Neural cell (in vitro differentiated cells): ENCODE results near the gene WIPF2.

ENCODE experiments used
- CTCF ChIP-seq: fragments of 450-650 bp; IDR thresholded peaks from 2 replicates; pipeline ENCODE4 v1.5.1; 2014; ENCODE audit warnings: antibody characterized with exemption, mild to moderate bottlenecking, moderate library complexity; ENCODE audit not compliant: poor library complexity, severe bottlenecking
- EP300 ChIP-seq: fragments of 450-650 bp; conservative IDR thresholded peaks from 2 replicates; pipeline ENCODE4 v1.6.1; 2014; ENCODE audit warnings: antibody characterized with exemption, mild to moderate bottlenecking, moderate library complexity; ENCODE audit not compliant: poor library complexity, severe bottlenecking
- EZH2 ChIP-seq: fragments of 200-600, 300-800 bp; shearing (Covaris generic), sonication (generic); IDR thresholded peaks from 2 replicates; pipeline ENCODE4 v1.6.1; 2014; ENCODE audit warnings: antibody characterized with exemption, low read length, borderline replicate concordance, mild to moderate bottlenecking; ENCODE audit not compliant: insufficient read depth, poor library complexity, severe bottlenecking
- MXI1 ChIP-seq: fragments of 450-650 bp; conservative IDR thresholded peaks from 2 replicates; pipeline ENCODE4 v1.6.1; 2014; ENCODE audit warnings: antibody characterized with exemption, mild to moderate bottlenecking; ENCODE audit not compliant: poor library complexity, severe bottlenecking
- POLR2AphosphoS5 ChIP-seq: IDR thresholded peaks from 2 replicates; pipeline ENCODE4 v1.6.1; 2012
- SMC3 ChIP-seq: fragments of 450-650 bp; conservative IDR thresholded peaks from 2 replicates; pipeline ENCODE4 v1.6.1; 2014; ENCODE audit warnings: antibody characterized with exemption, mild to moderate bottlenecking, moderate library complexity; ENCODE audit not compliant: poor library complexity
- TAF1 ChIP-seq: IDR thresholded peaks from 2 replicates; pipeline ENCODE4 v1.6.1; 2012; ENCODE audit warnings: low read depth
- TF ChIP-seq, protein P1 (sequence below): IDR thresholded peaks from 2 replicates; pipeline ENCODE4 v1.6.1; 2012; ENCODE audit warnings: borderline replicate concordance

- TF ChIP-seq CTCF, result no peak
- TF ChIP-seq EP300, result no peak
- TF ChIP-seq TAF1, result no peak
- TF ChIP-seq MXI1, result no peak
- TF ChIP-seq, protein P1, sequence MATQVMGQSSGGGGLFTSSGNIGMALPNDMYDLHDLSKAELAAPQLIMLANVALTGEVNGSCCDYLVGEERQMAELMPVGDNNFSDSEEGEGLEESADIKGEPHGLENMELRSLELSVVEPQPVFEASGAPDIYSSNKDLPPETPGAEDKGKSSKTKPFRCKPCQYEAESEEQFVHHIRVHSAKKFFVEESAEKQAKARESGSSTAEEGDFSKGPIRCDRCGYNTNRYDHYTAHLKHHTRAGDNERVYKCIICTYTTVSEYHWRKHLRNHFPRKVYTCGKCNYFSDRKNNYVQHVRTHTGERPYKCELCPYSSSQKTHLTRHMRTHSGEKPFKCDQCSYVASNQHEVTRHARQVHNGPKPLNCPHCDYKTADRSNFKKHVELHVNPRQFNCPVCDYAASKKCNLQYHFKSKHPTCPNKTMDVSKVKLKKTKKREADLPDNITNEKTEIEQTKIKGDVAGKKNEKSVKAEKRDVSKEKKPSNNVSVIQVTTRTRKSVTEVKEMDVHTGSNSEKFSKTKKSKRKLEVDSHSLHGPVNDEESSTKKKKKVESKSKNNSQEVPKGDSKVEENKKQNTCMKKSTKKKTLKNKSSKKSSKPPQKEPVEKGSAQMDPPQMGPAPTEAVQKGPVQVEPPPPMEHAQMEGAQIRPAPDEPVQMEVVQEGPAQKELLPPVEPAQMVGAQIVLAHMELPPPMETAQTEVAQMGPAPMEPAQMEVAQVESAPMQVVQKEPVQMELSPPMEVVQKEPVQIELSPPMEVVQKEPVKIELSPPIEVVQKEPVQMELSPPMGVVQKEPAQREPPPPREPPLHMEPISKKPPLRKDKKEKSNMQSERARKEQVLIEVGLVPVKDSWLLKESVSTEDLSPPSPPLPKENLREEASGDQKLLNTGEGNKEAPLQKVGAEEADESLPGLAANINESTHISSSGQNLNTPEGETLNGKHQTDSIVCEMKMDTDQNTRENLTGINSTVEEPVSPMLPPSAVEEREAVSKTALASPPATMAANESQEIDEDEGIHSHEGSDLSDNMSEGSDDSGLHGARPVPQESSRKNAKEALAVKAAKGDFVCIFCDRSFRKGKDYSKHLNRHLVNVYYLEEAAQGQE, result no peak
- no peak for TF ChIP-seq POLR2AphosphoS5
- no peak for TF ChIP-seq SMC3
- no peak for TF ChIP-seq EZH2
Observed at GRCh38 chr17:40306395-40306794, 87.3 kb downstream of the WIPF2 start.
